ENCODE results near the gene YTHDF2. TPM values are rescaled to one million over a fixed set of nuclear protein-coding genes. Genes with fewer than 3 reads are reported as not detected.

The YTHDF2 gene
- total and polyA plus RNA-seq, 9 of the 15 experiments (the other 6 are each of a cell fraction or from before 2014, with no cell fraction given) = 41.0 to 111 (median 83.3) TPM

DNA sequence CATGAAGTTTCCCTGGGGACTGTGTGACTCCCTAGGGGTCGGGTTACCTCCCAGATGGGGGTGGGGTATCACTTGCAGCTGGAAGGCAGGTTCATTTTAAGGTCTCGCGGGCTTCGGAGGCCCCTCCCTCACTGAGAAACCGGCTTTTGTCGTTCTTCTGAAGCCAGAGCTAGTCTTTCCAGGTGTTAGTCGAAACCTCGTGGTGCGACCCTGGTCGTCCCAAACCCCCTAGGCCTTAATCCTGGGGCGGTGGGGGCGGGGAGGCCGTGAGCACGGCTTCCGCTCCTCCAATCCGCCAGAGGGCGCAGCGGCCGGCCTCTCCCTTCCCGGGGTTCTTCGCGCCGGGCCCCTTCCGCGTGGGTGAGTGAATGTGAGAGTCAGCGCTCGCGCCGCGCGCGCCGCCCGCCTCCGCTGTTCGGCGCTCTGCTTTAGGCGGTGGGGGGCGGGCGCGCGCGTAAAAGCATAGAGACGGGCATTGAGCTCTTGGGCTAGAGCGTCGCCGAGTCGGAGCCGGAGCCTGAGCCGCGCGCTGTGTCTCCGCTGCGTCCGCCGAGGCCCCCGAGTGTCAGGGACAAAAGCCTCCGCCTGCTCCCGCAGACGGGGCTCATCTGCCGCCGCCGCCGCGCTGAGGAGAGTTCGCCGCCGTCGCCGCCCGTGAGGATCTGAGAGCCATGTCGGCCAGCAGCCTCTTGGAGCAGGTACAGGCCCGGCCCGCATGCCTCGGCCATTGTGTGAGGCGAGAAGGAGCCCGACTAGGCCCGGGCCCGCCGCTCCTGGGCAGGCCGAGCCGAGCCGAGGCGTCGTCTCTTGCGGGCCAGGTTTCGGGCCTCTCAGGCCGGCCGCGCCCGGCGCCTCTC, at the start of gene YTHDF2 (continued):
- TF ChIP-seq MCM5 (IDR thresholded peaks at IDR 0.05; ENCODE audit: low read depth) (no peak), JUN (IDR thresholded peaks at IDR 0.05; ENCODE audit: borderline replicate concordance, low read depth, low read length) (peak; percentile 49; the same call in 1 of the 2 replicates), JUN (CRISPR knock-in tag; IDR thresholded peaks at IDR 0.05; ENCODE audit: borderline replicate concordance) (peak; percentile 28; the same call in 1 of the 2 replicates), FUS (optimal IDR thresholded peaks at IDR 0.05; ENCODE audit: low read depth, low read length) (peak; percentile 80), ZBTB7A (IDR thresholded peaks at IDR 0.05; ENCODE audit: borderline replicate concordance, control insufficient read depth, low read depth, low read length) (peak; percentile 99), PHB2 (IDR thresholded peaks at IDR 0.05; ENCODE audit: low read depth) (no peak), CTCF (IDR thresholded peaks at IDR 0.05 in 2 of 3, conservative IDR thresholded peaks at IDR 0.05 in 1 of 3; ENCODE audit: insufficient read depth in 2 of 3, low read depth in 1 of 3, low read length in 3 of 3) (peak; percentile 82 to 95 (median 86)), XRCC3 (IDR thresholded peaks at IDR 0.05) (no peak), HMGXB4 (CRISPR knock-in tag; IDR thresholded peaks at IDR 0.05) (peak; percentile 93), ZFPM2 (CRISPR knock-in tag; IDR thresholded peaks at IDR 0.05) (peak; percentile 73; the same call in 1 of the 2 replicates), SIN3A (IDR thresholded peaks at IDR 0.05; ENCODE audit: borderline replicate concordance in 2 of 2, control insufficient read depth in 1 of 2, low read depth in 2 of 2, low read length in 2 of 2) (peak; percentile 79 to 83; a peak in 2 of 4 replicates), ZNF140 (CRISPR knock-in tag; IDR thresholded peaks at IDR 0.05) (no peak), KLF6 (CRISPR knock-in tag; IDR thresholded peaks at IDR 0.05; ENCODE audit: borderline replicate concordance) (peak; percentile 3; the same call in 1 of the 2 replicates), ZNF592 (IDR thresholded peaks at IDR 0.05) (0 out of 2 replicates have a peak, but pooled peaks have one; percentile 78), MAZ (CRISPR knock-in tag; conservative IDR thresholded peaks at IDR 0.05 in 1 of 2, IDR thresholded peaks at IDR 0.05 in 1 of 2) (peak; percentile 95 to 100), ZBTB9 (CRISPR knock-in tag; IDR thresholded peaks at IDR 0.05) (peak; percentile 64; the same call in 1 of the 2 replicates)
